NCI-H82 treated with DMSO at 0.1 percent for 48 hours (cell line): Measurements from ENCODE around the gene TBX4.
A peak's percentile ranks its signal among the peaks of the same experiment; 100 is the strongest.

Source experiments
- DNase-seq: peaks from one replicate; lab custom pipeline; 2025; ENCODE audit not compliant: unreplicated experiment; lab: John Stamatoyannopoulos, UW

TBX4 gene

DNA sequence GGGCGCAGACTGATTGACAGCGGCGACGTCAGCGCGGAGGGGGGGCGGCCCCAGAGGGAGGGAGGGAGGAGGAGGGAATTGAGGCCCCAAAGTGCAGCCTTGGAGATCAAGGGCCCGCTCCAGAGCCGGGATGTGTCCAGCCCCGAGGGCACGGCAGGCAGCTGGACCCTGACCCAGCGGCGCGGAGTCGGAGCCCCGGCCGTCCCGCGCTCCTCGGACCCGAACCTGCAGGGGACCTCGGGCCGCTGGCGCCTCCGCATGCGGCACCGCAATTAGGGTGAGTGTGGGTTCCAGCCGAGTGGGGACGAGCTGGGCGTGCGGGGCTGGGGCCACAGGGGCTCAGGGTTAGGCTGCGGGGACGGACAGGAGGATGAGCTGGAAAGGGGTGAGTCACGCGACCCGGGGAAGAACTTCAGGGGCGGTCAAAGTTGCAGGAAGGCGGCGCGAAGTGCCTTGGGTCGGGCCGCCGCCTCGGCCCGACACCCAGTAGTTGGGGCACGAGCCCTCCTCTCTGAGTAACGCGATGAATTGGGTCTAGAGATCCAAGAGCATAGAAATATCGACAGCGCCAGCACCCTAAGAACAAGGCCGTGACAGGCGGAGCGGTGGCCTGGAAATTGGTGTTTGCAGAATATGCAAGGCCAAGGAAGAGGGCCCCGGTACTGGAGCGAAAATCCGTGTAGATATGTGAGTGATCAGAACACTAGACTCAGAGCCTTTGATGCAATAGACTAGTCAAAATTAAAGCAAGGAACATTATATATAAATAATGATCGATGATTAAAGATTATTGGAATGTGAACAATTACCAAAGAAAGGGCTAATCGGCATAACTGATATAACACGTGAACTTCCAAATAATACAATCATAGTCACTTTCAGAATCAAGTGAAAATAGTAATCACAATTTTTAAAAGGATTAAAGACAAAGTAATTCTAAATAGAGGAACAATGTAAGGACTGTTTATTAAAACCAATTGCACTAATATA lies at the start of gene TBX4:
TBX4 (plus strand) TSS at position 122 of the 990 bp plus-strand sequence. CDS start 4,069 bp downstream, outside the sequence.
- DNase-seq: no peak

DNA sequence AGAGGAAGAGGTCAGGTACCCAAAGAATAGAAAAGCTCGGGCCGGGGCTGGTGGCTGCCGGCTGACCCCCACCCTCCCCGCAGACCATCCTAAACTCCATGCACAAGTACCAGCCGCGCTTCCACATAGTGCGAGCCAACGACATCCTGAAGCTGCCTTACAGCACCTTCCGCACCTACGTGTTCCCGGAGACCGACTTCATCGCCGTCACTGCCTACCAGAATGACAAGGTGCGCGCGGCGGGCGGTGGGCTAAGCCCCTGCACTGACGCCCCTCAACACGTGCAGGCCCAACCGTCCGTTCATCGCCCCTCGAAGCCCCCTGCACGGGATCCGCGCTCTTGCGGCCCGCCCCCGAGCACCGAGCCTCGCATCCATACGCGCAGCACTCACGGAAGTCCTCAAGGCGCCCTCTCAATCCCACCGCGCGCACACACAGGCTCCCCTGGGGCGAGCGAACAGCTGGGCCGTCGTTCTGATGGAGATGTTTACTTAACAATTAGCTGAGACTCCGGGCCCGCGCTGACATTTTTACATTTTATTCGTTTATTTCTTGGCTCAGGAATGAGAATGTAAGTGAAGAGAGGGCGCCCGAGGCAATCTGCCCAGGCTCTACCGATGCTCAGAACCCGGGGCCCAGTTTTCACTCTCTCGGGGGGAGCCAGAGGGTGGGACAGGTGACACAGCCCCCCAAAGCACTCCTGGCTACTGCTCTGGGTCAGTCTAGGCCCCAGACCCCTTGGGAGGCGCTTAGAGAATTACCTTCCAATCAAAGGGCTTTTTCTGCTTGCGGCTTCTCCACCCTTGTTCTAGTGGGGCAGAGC lies 49.0 kb upstream of the TBX4 start:
- peak; percentile 46 for DNase-seq

DNA sequence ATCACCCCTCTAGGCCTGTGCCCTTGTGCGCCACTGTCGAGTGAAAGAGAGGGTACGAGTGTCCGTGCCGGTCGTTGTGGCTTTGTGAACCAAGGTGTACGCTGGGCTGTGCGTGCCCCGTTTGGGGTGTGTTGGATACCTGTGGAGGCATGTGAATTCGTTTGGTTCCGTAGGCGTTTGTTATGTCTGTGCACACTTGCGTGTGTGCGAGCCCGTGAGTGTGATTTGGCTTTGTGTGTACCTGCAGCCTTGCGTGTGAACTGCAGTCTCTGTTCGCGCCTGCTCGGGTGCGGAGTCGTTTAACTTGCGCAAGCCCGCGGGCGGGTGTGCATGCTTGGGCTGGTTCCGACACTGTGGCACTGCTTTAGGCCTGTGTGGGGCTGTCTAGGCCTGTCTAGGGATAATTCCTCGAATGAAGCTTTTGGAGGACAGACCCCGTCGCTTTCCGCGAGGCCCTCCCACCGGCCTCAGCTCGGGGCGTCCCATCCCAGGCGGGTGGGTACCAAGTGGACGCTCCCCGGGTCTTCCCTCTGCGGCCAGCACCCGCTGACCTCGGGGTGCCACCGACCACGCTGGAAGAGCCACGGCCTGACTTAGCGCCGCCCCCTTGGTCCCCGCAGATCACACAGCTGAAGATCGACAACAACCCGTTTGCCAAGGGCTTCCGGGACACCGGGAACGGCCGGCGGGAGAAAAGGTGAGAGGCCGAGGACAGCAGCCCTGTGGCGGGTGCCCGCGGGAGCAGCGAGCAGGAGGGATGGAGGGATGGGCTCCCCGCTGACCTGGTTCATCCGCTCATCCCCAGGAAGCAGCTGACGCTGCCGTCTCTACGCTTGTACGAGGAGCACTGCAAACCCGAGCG lies 48.2 kb upstream of the TBX4 start:
- no peak for DNase-seq

DNA sequence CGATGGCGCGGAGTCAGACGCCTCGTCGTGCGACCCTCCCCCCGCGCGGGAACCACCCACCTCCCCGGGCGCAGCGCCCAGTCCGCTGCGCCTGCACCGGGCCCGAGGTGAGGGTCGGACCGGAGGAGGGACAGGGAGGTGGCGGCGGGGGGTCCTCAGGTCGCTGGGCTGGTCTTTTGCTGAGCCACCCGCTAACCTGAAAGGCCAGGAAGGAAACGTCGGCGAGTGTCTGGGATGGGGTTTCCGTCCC lies 47.6 kb upstream of the TBX4 start:
- no peak for DNase-seq

DNA sequence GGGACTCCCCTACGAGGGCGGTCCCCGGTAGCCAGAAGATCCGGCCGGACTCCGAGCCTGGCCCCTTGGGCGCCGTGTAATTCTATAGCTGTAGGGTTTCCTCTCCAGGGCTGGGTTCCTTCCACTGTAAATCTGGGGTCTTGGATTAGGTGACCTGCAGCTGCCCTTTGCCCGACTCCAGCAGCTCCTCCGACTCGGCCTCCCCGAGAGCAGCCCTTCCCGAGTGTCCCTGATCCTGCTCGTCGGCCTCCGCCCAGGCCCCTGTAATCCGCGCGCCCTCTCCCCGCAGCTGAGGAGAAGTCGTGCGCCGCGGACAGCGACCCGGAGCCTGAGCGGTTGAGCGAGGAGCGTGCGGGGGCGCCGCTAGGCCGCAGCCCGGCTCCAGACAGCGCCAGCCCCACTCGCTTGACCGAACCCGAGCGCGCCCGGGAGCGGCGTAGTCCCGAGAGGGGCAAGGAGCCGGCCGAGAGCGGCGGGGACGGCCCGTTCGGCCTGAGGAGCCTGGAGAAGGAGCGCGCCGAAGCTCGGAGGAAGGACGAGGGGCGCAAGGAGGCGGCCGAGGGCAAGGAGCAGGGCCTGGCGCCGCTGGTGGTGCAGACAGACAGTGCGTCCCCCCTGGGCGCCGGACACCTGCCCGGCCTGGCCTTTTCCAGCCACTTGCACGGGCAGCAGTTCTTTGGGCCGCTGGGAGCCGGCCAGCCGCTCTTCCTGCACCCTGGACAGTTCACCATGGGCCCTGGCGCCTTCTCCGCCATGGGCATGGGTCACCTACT lies 47.1 kb upstream of the TBX4 start:
- no peak for DNase-seq

DNA sequence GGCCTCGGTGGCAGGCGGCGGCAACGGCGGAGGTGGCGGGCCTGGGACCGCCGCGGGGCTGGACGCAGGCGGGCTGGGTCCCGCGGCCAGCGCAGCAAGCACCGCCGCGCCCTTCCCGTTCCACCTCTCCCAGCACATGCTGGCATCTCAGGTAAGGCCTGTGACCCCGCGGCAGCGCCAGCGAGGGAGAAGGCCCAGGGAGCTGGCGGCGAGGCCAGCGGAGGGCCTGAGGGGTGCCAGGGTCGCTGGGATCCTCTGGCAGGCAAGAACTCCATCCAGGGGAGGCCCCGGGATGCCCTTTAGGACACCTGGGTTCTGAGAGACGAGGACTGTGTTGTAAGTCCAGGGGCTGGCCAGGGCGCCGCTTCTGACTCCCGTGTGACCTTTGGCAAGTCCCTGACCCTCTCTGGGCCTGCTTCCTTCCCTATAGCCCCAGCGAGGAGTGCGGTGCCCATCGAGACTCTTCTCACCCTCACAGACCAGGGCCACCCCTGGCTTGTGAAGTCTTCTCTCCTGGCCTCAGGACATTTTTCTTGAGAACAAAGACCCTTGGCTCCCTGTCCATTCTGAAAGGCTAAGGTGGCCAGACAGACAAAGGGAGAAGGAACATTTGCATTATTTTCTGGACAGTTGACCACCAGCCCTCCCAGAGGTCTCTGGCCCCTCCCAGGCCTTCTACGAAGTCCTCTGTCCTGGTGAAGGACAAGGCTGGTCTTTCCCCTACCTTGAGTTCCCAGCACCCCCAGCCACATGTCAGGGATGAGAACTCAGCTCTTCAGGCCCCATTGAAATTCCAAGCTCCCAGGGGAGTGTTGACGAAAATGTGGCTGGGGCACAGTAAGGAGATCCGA lies 46.3 kb upstream of the TBX4 start:
- no peak for DNase-seq

DNA sequence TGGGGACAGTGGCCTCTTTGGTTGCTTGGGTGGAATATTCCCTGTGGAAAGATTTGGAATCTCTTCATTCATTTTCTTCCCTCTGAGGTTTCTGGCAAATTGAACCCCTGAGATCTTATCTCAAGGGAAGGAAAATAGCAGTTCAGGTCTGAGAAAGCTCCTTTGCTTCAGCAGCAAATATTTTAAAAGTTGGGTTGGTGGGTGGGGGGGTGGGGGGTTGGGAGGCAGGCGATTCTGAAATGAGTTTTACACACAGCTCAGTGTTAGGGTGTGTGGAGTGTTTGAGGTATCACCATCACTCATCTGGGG lies 45.7 kb upstream of the TBX4 start:
- DNase-seq: no peak

DNA sequence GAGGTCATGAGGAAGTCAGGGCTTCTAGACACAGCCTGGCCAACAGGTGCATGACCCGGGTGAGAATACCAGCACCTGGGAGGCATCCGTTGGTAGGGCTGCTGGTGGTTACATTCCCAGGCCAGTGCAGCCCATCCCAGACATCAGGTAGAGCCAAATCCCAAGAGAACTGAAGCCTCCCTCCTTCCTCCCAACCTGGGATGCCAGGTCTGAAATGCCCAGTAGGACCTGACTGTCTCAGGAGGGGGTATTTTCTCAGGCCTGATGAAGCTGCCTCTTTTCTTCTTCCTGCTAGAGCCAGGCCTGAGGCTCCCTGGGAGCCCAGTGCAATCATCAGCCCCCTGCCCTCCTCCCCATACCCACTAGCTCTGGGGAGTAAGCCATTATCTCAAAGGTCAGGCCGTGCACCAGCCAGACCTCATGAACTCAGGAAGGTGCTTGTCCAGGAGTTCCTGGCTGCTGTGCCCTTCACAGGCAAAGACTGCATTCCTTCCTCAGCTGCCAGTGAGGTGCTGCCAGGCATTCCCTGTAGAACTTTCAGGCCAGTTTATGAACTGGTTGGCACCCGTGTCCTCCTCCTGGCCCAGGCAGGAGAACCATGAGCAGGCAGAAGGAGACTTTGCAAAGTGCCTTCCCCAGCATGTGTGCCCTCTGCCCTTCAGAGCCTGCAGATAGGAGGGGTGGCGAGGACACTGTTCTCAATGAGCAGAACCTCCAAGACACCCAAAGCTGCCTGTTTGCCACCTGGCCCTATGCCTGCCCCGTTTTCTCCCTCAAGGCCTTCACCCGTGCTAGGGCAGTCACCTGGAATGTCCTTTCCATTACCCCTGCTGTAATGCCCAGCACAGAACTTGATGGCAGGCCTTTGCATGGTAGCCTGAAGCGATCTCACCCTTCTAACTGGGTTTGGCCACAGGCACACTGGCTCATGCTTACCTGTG lies 45.0 kb upstream of the TBX4 start:
- no peak for DNase-seq

DNA sequence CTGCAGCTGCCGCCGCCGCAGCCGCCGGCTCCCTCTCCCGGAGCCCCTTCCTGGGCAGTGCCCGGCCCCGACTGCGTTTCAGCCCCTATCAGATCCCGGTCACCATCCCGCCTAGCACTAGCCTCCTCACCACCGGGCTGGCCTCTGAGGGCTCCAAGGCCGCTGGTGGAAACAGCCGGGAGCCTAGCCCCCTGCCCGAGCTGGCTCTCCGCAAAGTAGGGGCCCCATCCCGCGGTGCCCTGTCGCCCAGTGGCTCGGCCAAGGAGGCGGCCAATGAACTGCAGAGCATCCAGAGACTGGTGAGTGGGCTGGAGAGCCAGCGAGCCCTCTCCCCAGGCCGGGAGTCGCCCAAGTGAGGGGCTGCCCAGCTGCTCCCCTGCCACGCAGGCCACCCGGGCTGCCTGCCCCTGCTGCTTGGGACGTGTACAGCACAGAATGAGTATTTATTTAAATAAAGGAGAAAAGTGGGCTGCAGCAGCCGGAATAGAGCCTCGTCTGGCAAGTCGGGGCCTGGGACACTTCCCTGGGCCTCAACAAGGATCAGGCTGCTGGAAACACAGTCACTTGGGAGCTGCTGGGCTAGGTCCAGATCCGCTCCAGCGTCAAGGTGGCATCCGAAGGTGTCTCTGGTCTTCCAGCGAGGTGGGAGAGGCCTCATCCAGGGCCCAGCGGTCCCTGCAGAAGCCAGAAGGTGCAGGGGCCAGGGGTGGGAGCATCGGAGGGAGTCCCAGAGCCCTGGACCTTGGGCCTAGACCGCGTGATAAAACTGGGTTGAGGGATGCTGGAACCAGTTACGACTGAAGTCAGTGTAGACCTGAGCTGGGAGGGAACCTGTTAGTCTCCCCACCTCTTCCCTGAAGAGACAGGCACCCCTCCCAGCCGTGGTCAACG lies 43.8 kb upstream of the TBX4 start:
- no peak for DNase-seq

DNA sequence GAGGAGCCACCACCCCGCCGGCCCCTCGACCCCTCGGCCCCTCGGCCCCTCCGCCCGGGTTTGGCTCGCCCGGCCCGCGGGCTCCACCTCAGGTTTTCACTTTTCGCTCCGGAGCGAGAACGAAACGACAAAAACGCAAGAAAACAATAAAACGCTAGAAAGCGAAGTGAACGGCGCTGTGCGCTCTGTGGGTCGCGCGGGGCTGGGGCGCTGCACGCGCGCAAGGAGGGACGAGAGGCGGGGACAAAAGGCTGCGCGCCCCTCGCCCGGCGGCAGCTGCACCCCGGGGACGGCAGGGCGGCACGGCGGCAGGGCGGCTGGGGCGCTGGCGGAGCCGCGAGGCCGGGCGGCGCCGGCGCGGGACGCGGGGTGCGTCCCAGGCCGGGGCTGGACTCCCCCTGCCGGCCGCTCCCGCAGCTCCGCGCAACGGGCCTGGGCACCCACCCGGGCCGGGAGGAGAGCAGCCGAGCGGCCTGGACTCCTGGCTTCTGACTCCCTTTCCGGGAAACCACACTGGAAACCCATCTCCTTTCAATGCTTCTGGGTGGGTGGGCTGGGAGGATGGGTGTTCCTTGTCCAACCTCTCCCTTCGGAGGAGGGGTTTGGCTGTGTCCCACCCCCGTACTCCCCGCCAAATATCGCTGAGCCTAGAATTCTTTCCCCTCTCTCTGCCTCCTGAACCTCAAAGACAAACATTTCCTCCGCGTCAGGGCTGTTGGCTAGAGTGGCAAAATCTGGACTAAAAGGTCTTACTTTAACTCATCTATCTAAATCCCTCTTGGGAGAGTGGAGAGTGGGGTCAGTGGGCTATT lies 42.7 kb upstream of the TBX4 start:
- DNase-seq: no peak

DNA sequence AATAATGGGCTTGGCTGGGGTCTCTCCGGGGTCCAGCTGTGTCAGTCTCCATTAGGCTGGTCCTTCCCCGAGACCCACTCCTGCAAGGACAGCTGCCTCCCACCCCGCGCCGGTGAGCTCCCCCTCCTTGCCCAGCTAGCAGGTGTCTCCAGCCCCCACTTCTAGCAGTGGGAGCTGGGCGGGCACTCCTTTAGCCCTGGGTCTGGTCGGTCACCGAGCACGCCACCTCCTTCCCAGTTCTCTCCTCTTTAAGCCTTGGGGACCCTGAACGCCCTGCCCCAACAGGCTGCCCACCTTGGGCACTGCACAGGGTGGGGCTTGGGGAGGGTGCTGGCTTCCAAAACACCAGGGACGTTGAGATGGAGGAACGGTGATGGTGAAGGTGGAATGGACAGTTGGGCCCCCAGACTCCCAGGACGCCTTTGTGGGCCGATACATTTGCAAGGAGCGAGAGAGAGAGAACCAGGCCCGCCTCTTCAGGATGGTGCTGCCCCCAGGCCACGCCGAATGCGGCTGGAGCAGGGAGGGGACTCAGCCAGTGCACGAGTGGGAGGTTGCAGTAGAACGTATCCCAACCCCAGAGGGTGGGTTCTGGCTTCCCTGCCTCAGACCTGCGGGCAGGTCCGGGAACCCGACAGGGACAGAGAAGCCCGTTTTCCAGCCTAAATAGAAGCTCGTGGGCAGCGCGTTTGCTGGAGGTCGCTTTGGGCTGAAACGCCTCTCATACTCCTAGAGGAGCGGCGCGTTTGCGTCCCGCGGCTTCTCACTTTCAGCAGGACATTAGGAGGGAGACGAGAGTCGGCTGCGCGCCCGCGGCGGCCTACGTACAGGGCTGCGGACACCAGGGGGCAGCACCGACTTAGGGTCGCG lies 41.8 kb upstream of the TBX4 start:
- no peak for DNase-seq

DNA sequence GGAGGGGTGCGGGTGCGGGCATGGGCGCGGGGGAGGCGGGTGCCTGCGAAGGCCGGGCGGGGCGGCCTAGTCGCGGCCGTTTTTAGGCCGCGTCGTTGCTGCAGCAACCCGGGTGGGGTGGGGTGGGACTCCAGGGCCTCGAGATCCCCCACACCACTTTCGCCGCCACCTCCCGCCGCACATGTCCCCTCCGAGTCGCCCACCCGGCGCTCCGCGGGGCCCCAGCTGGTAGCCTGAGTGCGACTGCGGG lies 41.3 kb upstream of the TBX4 start:
- no peak for DNase-seq

DNA sequence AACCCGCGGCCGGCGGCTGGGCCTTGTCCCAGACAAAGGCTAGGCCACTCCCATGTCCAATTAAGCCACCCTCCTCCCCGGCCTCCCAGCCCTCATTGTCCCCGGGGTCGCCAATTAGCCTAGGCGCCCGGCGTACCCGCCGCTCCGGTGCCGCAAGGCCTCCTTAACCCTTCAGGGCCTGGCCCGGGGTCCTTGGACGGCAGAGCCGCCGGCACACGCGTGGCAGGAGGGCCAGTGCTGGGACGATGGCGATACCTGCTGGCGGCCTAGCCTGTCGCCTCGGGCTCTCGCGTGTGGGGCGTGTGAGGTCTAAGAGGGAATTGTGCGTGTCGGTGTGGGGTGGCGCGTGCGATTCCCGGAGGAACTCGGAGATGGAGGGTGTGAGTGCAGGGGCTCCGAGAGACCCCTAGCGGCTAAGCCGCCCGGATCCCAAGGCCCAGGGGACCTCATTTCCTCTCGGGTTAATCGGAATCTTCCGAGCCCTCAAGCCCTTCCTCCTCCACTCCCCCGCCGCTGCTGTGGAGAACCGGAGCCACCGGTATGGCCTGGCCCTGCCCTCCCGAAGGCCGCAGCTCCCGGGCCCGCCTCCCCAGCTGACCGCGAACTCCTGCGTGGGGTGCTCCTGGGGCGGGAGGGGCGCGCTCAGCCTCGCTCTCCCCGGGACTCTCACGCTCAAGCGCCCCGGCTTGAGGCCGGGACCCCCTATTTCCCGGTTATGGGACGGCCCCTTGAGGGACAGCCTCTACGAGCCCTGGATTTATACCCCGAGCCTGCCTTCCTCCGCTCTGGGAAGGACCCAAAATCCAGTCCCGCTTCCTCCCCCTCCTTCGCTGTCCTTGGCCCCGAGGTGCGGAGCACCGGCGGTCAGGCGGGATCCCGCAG lies 40.7 kb upstream of the TBX4 start:
- peak; percentile 17 for DNase-seq

DNA sequence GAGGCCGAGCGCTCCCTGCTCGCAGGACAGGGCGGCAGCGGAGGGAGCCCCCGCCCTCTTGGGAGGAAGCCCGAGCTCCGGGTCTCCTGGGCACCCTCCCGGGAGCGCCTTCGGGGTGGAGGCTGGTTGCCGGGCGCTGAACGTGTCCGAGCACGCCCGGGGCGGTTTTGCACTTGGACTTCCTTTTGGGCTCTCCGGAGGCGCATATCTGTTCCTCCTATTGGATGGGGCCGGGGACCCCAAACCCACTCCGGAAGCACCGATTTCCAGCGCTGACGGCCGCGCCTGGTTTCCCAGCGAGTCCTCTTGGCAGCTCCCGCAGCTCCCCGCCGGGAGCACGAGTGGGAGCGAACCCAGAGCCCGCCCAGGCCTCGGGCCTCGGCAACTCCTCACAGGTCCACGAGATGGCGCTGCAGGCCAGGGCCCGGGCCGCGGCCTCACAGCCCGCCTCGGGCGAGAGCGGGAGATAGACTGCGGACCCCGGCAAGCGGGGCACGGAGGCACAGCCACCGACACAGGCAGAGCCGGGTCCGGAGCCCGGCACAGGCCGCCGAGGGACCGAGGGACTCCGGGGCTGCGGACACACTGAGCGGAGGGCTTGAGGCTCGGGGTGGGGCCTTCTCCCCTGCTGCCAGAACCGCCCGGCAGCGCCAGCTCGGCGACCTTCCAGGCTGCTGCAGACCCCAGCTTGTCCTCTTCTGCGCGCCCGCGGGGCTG lies 39.9 kb upstream of the TBX4 start:
- DNase-seq: peak; percentile 39
